GM19467 (cell line): ENCODE measurements around the gene OR51Q1.

Source experiments
- ATAC-seq: cut with Tn5 transposase; IDR thresholded peaks from one replicate; pipeline ENCODE4 v1.9.1; 2021; ENCODE audit warnings: mild to moderate bottlenecking, moderate library complexity; ENCODE audit not compliant: unreplicated experiment

The OR51Q1 gene, protein sequence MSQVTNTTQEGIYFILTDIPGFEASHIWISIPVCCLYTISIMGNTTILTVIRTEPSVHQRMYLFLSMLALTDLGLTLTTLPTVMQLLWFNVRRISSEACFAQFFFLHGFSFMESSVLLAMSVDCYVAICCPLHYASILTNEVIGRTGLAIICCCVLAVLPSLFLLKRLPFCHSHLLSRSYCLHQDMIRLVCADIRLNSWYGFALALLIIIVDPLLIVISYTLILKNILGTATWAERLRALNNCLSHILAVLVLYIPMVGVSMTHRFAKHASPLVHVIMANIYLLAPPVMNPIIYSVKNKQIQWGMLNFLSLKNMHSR

DNA sequence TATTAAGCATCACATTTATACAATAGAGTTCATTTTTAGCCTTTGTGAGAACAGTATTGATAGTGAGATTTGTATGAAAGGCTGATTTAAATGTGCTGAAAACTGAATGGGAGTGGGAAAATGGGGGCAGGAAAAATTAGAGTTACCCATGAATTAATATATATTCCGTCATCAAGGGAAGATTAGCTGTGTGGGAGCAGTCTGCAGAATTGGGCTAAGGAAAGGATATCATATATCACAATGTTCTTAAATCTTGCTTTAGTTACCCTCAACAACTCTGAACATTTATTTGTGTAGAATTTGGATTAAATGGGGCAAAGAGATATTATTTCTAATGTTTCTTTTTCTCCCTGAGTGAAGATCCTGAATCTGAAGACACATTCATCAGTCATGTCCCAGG, at the start of gene OR51Q1:
Gene OR51Q1, plus strand, starts transcription at position 301 of the 400 bp plus-strand sequence. Its CDS starts 90 bp downstream, at position 391.
- no peak for ATAC-seq

DNA sequence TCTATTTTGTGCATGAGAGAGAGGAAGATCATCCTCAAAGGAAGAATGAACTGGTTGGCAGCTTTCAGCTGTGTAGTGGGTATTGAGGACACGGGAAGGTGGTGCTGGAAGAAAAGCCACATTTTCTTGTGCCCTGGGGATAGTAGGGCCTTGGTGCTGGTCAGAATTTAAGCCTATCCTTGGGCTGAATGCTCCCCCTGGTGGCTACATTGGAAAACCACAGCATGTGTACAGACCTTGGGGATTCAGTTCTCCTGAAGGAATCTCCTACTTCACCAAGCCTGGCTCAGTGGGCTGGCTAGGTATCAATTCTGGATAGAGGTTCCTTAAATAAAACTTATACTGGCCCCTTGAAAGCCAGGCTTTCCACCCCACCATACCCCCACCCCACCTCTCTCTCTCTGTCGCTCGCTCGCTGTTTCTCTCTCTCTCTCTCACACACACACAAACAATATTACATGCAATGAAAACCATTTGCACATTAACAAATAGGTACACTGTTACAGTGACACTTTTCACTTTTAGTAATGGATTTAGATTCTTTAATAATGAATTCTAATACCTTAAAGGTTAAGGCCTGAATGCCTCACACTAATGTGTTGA, 41.1 kb upstream of the OR51Q1 start:
- ATAC-seq: peak; percentile 83

DNA sequence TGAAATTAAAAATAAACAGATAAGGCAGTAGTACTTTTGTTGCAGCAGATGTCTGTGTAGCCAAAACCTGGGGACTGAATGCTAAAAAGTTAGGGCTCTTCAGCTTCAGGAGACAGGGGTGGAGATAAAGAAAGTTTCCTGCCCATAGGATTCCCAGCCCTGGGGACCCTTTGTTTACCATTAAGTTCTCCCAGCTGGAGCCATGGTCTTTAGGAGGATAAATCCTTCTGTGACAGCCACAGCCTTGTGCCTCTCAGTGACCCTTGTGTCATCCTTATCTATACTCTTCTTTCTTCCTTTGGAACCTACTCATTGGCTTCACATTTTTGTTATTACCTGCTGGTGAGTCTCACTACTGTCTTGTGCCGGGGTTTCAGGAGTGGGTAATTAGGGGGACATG, 38.3 kb upstream of the OR51Q1 start, which contains the start of gene OR51M1:
Gene OR51M1, plus strand, starts transcription at position 237 of the 400 bp plus-strand sequence. CDS start 5,587 bp downstream, outside the sequence.
- no peak for ATAC-seq

DNA sequence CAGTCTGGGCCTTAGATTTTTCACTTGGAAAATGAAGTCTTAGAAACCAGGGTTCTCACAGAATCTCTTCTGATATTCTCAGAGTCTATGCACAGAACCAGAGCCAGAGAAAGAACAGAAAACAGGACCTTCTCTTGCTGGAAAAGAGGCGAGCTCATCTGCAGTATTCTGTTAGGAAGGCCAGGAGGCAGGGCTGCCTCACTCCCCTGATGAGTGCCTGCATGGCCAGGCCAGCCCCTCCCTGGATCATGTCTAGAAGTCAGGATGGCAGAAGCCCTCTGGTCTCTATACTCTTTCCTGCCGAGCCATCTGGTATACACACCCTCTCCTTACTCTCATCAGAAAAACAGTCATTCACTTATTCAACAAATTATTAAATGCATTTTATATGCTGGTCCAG, 37.6 kb upstream of the OR51Q1 start:
- no peak for ATAC-seq

DNA sequence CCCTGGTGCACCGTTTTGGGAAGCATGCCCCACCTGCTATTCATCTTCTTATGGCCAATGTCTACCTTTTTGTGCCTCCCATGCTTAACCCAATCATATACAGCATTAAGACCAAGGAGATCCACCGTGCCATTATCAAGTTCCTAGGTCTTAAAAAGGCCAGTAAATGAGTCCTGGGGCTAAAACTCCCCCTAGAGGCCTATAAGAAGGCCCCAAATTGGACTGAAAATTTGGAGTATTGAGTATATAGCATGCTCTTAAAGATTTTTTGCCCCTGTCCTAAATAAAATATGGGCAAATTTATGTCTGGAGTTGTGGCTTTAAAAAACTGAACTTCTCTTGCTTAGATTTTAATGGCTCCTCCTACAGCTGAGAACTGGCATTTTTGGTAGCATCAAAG, 31.7 kb upstream of the OR51Q1 start:
- ATAC-seq: no peak

DNA sequence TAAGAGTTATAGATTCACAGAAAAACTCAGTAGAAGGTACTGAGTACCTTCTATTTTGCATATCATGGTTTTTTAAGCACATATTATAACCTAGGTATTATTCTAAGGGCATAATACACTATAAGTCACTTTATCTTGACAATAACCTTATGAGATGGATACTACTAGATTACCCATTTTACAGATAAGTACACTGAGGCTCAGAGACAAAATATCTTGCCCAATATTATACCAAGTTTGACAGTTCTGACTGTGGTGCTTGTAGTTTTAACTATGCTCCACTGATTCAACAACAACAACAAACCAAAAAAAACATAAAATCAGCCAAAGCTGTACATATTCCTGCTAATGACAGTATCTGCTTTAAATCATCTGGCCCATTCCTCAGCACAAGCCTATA, 27.8 kb upstream of the OR51Q1 start:
- ATAC-seq: no peak

DNA sequence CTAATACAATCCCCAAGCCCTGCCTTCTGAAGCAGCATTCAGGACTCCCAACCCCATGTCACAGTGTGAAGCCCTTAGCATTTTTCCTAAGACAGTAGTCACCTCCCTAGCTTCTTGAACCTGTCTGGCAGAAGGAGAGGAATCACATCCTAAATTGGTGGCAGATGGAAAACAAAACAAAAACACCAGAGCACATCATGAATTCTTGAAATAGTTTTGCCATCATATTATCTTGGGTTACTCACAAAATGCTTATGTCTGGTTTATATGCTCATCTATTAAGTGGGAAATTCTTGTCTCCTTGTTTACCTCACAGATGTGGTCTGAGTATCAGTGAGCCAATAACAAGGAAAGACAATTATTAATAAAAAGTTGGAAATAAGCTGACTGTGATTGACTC, 23.0 kb upstream of the OR51Q1 start:
- no peak for ATAC-seq

DNA sequence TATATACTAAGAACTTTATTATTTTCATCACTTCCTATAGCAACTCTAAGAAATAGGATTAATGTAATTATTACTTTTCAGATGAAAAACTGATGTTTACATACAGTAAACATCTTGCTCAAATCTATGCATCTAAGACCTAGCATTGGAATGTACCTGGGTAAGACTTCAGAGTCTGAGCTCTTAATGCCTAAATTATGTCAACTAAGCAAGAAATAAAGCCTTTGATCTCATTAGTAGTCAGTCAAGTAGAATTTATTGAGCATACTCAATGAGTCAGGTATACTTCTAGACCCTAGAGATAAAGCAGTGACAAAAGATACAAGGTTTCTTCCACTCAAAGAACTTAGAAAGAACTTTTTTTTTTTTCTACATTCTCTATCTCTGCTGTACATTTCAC, 16.7 kb upstream of the OR51Q1 start:
- no peak for ATAC-seq

DNA sequence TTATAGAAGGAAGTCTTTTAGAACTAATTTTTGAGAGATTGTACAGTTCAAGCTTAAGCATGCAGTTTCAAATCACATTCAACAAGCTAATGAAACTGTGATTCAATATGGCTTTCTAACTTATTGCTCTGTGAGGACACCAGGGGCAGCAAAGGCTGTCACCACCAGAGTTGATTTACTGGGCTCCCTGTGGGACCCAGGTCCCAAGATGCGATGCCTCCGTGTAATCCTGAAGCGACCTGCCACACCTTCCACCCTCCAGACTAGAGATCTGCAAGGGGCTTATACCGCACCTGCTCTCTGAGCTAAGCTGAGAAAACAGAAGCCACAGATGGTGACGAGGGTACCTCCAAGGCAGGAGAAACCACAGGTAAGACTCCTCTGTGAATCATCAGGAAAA, 918 bp upstream of the OR51Q1 start:
- no peak for ATAC-seq

DNA sequence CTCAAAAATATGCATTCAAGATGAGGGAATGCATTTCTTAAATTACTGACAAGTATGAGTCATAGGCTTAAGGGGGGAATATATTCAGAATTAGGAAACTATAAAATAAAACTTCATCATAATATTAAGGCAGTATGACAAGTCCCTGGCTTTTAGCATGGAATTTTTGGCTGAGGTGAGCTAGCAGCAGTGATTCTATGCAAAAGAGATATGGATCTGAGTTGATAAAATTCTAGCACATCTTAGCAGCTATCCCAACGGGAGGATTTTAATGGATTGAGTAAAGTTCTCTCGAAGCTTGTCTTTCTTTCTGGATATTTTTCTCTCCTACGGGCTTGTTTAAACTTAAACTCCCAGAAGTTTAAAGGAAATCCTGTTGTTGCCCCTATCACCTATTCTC, 1.2 kb downstream of the OR51Q1 start:
- no peak for ATAC-seq

DNA sequence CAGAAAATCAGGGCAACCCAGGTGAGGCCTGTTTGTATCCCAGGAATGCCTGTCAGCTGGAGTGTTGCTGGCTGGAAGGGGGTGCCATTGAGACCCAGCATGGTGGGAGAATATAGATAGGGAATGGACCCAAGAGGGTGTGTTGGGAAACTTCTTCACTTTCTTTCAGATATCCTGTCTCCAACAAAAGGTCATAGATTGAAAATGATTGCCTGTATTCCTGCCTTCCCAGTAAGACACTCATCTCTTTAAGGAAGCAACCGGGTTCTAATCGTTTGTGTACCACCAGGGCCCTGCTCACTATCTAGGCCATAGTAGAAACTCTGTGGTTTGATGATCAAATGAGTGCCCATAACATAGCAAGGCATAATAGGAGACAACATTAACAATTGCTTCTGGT, 19.5 kb downstream of the OR51Q1 start, which contains the start of gene OR51I1:
Gene OR51I1, minus strand, starts transcription at position 101 of the 400 bp plus-strand sequence. Its CDS starts 0 bp downstream, at position 101.
- no peak for ATAC-seq

DNA sequence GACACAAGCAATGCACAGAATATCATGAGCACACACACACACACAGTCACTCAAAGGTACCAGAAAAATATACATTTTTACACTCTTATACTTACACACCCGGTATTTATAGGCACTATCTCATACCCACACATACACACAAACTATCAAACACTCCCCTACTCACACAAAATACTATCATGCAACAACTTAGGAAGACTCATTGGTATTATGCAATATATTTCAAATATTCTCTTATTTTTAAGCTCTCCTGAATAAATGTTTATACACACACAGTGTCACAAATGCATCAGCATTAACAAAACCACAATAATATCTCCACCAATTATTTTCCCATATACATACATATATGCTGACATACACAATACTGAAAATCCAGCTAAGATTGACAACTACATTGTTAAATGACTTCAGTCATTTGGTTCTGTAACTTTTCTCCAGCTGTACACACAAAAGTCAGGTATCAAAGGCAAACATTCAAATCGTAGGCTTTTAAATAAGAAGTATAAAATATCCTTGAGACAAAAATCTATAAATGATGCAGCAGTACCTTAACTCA, 22.0 kb downstream of the OR51Q1 start:
- ATAC-seq: no peak

DNA sequence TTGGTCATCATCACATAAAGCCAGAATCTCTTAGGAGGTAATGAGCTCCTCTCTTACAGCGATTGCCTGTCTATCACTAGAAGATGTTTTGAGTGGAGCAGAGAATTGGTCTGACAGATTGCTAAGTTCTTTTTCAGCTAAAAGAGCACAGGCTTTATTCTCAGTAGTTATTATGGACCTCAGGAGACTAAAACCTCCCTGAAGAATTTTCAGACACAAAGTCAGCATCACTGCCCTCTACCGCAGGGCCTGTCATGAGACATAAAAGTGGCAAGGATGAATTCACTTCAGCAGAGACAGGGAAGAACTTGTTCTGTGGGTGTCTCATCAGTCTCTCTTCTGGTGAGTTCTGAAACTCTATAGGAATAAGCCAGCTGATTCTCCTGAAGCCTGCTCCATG, 27.1 kb downstream of the OR51Q1 start, which contains the start of gene OR51I2:
Gene OR51I2, plus strand, starts transcription at position 301 of the 400 bp plus-strand sequence. CDS start 4,166 bp downstream, outside the sequence.
- no peak for ATAC-seq

DNA sequence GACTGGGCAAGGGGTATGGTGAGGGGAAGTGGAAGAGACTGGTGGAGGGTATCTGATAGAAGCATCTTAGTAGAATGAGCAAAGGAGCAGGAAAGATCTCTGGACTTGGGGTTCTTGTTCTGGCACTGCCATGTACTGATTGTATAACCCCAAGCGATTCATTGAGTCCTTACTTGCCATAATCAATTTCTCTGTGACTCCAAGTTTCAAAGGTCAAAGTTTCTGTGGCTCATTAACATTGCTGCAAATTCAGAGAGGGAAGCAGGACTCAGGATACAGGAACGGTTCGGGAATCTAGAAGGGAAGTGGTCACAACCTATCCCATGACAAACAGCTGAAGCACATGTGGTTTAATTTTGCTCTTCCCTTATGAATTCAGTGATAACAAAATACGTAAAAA, 27.5 kb downstream of the OR51Q1 start:
- ATAC-seq: no peak

DNA sequence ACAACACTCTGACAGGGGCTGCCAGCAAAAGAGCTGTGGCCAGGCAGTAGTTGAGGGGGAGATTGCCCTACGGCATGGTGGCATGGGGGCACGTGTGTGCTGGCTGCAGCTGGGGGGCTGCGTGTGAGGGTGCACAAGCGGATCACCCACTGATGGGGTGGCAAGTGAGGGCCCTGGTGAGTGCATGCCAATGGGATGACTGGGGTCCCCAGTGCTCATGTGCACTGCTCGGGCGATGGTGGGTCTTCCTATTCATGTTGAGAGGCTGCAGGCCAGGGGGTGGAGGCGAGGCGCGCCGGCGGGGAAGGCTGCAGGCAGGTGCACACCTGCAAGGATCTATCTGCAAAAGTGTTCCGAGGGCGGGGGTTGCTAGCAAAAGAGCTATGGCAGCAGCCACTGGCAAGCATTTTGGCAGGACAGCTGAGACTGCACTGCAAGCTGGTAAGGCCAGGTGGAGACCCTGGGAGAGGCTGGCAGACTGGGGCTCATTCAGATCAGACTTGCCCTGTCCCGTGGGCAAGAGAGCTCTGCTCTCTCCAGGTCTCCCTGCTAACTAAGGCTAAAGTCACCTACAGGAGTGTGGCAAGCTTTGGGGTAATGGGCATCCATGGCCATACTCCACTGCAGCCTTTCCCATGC, 39.2 kb downstream of the OR51Q1 start:
- no peak for ATAC-seq

DNA sequence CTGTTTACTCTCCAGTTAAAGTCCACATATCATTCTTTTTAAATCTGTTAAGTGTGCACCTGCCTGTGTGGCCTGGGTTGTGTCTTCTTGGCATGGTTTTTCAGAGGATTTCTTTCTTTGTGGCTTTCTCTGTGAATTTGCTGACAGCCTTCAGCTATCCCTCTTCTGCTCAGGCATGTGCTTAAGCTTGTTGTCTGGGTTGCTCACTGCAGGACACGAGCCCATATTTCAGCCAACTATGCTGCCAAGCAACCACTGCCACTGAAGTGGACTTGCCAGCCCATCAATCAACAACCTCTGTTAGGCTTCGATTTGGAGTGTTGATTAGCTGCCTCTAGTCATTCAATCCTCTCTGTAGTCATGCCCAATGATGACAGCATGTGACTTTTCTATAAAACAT, 45.6 kb downstream of the OR51Q1 start:
- ATAC-seq: no peak
